LNCaP clone FGC (cell line): ENCODE measurements around the gene IGFL4.

Experiments
- DNase-seq: peaks from one replicate; pipeline ENCODE4 v3.0.0-alpha.2; 2011; ENCODE audit warnings: low read depth
- H3K4me3 ChIP-seq: 2 replicates; pipeline ENCODE4 v1.5.1; 2011; ENCODE audit warnings: mild to moderate bottlenecking, low read depth, low read length, control low read depth
- CTCF ChIP-seq: IDR thresholded peaks from 2 replicates; pipeline ENCODE4 v1.5.1; 2012; ENCODE audit warnings: mild to moderate bottlenecking; ENCODE audit not compliant: control insufficient read depth, insufficient read depth; ENCODE audit errors: extremely low read depth

IGFL4 gene

DNA sequence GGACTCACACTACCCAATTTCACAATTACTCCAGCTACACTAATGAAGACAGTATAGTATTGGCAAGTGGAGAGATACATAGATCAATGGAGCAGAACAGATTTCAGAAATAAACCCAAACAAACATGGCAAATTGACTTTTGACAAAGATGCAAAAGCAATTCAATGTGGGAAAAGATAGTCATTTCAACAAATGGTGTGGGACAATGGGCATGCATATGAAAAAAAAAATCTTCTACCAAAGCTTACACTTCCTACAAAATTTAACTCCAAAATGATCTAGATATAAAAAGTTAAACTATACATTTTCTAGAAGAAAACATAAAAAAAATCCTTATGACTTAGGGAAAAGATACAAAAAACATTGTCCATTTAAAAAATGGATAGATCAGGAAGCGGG is 2.7 kb upstream of the IGFL4 start:
- DNase-seq = no peak
- no peak overlapping the region for H3K4me3 ChIP-seq
- no peak for TF ChIP-seq CTCF

DNA sequence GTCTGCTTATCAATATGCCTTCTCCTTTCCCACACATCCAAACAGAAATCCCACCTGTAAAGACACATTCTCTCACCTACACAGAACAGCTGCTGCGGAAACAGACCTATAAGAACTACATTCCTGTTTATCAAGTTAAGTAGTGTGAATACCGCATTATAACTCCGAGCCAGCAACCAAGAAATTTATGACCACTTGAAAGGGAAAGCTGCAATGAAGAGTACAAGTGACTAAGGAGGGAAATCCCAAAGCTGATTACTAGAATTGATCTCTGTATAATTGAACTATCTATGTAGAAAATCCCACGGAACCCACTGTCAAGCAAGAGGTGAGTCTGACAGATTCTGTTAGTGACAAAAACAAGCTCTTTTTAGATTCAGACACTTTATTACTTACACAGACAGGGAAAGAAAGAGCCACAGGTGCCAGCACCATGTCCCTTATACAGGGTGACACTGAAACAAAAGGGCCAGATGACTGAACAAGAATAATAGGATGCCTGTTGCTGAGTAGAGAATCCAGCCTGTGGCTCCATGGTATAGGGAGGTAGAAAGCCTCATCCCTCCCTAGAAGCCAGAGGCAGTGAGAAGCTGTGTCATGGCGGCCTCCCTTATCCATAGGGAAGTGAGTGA is 1.6 kb upstream of the IGFL4 start:
- DNase-seq = no peak
- H3K4me3 ChIP-seq = no peak overlapping the region
- TF ChIP-seq CTCF = no peak

GRCh38 chr19:46040125-46040524 is 677 bp downstream of the IGFL4 start:
- no peak overlapping the region for H3K4me3 ChIP-seq
- no peak for TF ChIP-seq CTCF
- DNase-seq = no peak

- no peak for TF ChIP-seq CTCF
- DNase-seq = no peak
- H3K4me3 ChIP-seq = no peak overlapping the region
Observed at GRCh38 chr19:46036744-46037128, 4.1 kb downstream of the IGFL4 start.

DNA sequence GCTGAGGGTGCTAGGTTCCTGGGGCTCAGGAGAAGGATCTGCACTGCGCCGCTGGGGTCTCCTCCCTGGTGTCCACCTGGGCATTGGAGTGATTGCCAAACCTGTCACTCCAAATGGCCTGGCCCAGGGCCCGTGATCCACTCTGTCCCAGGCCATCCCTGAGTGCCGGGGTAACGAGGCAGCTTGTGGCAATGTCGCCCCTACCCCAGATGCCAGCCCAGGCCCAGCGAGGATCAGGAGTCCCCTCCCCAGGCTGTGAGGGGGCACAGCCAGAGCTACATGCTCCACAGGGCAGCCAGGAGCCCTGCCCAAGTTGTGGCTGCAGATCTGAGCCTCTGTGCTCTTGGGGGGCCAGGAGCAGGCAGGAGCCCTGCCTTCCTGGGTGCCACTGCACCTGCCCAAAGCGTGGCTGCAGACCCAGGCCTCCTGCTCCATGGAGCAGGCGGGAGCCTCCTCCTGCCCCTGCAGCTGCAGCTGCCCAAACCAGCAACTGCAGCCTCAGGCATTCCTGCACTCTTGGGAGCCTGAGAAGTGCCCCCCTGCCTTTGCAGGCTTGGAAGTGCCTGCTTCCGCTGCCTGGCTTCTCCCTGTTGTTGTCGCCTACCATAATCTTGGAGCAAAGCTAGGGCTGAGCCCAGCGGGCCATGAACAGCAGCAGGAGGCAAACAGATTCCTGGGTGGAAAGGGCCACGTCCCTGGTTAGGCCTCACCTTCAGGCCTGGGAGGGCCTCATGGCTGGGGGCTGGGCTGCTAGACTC is 4.6 kb downstream of the IGFL4 start:
- no peak for TF ChIP-seq CTCF
- H3K4me3 ChIP-seq = no peak overlapping the region
- no peak for DNase-seq

DNA sequence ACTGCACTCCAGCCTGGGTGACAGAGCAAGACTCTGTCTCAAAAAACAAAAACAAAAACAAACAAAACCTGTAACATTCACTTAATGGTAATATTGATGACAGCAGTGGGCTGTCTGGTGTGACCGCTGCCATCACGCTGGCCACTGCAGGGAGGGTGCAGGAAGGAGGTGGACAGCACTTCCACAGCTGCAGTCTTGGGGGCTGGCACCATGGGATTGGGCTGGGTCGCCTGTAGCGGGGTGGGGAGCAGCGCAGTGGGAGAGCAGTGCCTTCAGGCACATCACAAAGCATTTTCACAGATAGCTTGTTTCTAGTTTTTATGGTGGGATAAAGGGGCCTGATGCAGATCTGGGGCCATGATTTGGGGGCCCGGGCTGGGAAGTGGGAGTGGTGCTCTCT is 5.3 kb downstream of the IGFL4 start:
- TF ChIP-seq CTCF = no peak
- H3K4me3 ChIP-seq = no peak overlapping the region
- no peak for DNase-seq

DNA sequence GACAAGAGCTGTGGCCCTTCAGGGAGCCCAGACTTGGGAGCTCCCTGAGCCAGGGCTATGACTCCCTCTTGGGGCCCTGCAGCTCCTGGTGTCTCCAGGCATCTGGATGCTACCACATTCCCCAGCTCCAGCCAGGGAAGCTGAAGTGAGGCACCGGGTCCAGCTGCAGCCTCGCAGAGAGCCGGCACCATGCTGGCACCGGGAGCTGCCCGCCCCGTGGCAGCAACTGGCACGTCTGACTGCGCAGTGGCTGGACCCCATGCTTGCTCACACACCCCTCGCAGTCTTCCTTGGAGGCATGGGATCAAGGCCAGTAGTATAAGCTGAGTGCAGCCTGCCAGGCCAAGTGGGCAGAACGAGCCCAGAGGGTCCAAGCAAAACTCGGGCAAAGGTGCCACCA is 7.4 kb downstream of the IGFL4 start:
- TF ChIP-seq CTCF = no peak

More for the DNA sequence above, 7.4 kb downstream of the IGFL4 start:
- no peak overlapping the region for H3K4me3 ChIP-seq
- DNase-seq = no peak
